WTC11 (cell line): ENCODE results near the gene SNRPD3. TPM values are rescaled to one million over a fixed set of nuclear protein-coding genes. Genes with fewer than 3 reads are reported as not detected.
"Not testable (repeated sequence)": the region's sequence is repeated elsewhere in the genome, so short reads cannot be mapped to it uniquely, and the experiment has no call there.

ENCODE experiments used
- ATAC-seq: fragments of 200-7000 bp; cut with Tn5 transposase; 2 replicates; pipeline ENCODE4 v1.10.0; 2021; ENCODE audit warnings: mild to moderate bottlenecking, moderate library complexity
- CTCF ChIA-PET: fragments of 300-600 bp; sonication (Branson Sonifier 250); formaldehyde crosslinking; loops from one replicate; lab custom pipeline; 2021; ENCODE audit warnings: antibody characterized with exemption; lab: Charles Lee
- POLR2A ChIA-PET: fragments of 350-600 bp; sonication (Branson Sonifier 250); formaldehyde crosslinking; loops from one replicate; lab custom pipeline; 2021; ENCODE audit warnings: antibody characterized with exemption; lab: Charles Lee
- DNase-seq: peaks from one replicate; pipeline ENCODE4 v3.0.0; 2021; ENCODE audit warnings: low spot score
- H3K27ac Mint-ChIP-seq: 2 replicates; pipeline ENCODE4 v1.8.0; 2021; ENCODE audit warnings: mixed read lengths
- H3K27me3 Mint-ChIP-seq: 2 replicates; pipeline ENCODE4 v1.8.0; 2021; ENCODE audit warnings: low read depth, mild to moderate bottlenecking, moderate library complexity, mixed read lengths
- H3K36me3 Mint-ChIP-seq: 2 replicates; pipeline ENCODE4 v1.8.0; 2021; ENCODE audit warnings: mixed read lengths
- H3K4me1 Mint-ChIP-seq: 2 replicates; pipeline ENCODE4 v1.8.0; 2022; ENCODE audit warnings: mixed read lengths
- H3K4me3 Mint-ChIP-seq: 2 replicates; pipeline ENCODE4 v1.8.0; 2021; ENCODE audit warnings: mild to moderate bottlenecking, moderate library complexity, mixed read lengths
- H3K9me3 Mint-ChIP-seq: 2 replicates; pipeline ENCODE4 v1.8.0; 2021; ENCODE audit warnings: mixed read lengths
- ATF1 ChIP-seq: sonication (generic); formaldehyde crosslinking; IDR thresholded peaks from 2 replicates; pipeline ENCODE4 v1.8.1; 2023; ENCODE audit warnings: mild to moderate bottlenecking, moderate library complexity, missing genetic modification reagents
- CDX4 ChIP-seq: fragments of 250-450 bp; sonication (Bioruptor Pico); IDR thresholded peaks from 2 replicates; pipeline ENCODE4 v1.9.0; 2021; ENCODE audit warnings: moderate library complexity, mild to moderate bottlenecking, inconsistent platforms, borderline replicate concordance
- FOXP1 ChIP-seq: sonication (generic); formaldehyde crosslinking; IDR thresholded peaks from 2 replicates; pipeline ENCODE4 v1.8.0; 2022; ENCODE audit warnings: missing genetic modification reagents, mild to moderate bottlenecking, moderate library complexity, borderline replicate concordance
- GRHL2 ChIP-seq: fragments of 250-450 bp; sonication (Bioruptor Pico); IDR thresholded peaks from 2 replicates; pipeline ENCODE4 v1.8.0; 2022; ENCODE audit warnings: mild to moderate bottlenecking, moderate library complexity; ENCODE audit not compliant: insufficient replicate concordance, severe bottlenecking
- JUN ChIP-seq: sonication (generic); formaldehyde crosslinking; IDR thresholded peaks from 2 replicates; pipeline ENCODE4 v1.8.0; 2023; ENCODE audit warnings: mild to moderate bottlenecking, missing genetic modification reagents
- MYBL2 ChIP-seq: sonication (generic); formaldehyde crosslinking; IDR thresholded peaks from 2 replicates; pipeline ENCODE4 v1.8.1; 2023; ENCODE audit warnings: mild to moderate bottlenecking, moderate library complexity, missing genetic modification reagents
- NFATC4 ChIP-seq: fragments of 250-450 bp; sonication (Bioruptor Pico); IDR thresholded peaks from 2 replicates; pipeline ENCODE4 v1.9.0; 2021; ENCODE audit warnings: mild to moderate bottlenecking
- SMAD3 ChIP-seq: sonication (generic); formaldehyde crosslinking; IDR thresholded peaks from 2 replicates; pipeline ENCODE4 v1.8.0; 2022; ENCODE audit warnings: missing genetic modification reagents, mild to moderate bottlenecking, borderline replicate concordance
- ZNF138 ChIP-seq: sonication (generic); formaldehyde crosslinking; conservative IDR thresholded peaks from 2 replicates; pipeline ENCODE4 v1.8.1; 2022; ENCODE audit warnings: mild to moderate bottlenecking, moderate library complexity, missing genetic modification reagents
- ZNF317 ChIP-seq: sonication (generic); formaldehyde crosslinking; IDR thresholded peaks from 2 replicates; pipeline ENCODE4 v1.8.1; 2023; ENCODE audit warnings: low read depth, mild to moderate bottlenecking, moderate library complexity, missing genetic modification reagents, borderline replicate concordance
- ZNF512 ChIP-seq: sonication (generic); formaldehyde crosslinking; IDR thresholded peaks from 2 replicates; pipeline ENCODE4 v1.8.1; 2022; ENCODE audit warnings: missing genetic modification reagents, borderline replicate concordance
- ZNF532 ChIP-seq: fragments of 250-450 bp; sonication (Bioruptor Pico); IDR thresholded peaks from 2 replicates; pipeline ENCODE4 v1.9.0; 2021; ENCODE audit warnings: mild to moderate bottlenecking, borderline replicate concordance
- total RNA-seq: library from RNA; stranded (reverse); gene quantifications from 3 replicates; pipeline ENCODE4 v1.2.3, GENCODE V29; 2021
- TF ChIP-seq, protein P1 (sequence below): sonication (generic); formaldehyde crosslinking; IDR thresholded peaks from 2 replicates; pipeline ENCODE4 v1.8.0; 2022; ENCODE audit warnings: mild to moderate bottlenecking, missing genetic modification reagents
- TF ChIP-seq, protein P2 (sequence below): sonication (generic); formaldehyde crosslinking; IDR thresholded peaks from 2 replicates; pipeline ENCODE4 v1.8.1; 2023; ENCODE audit warnings: mild to moderate bottlenecking, missing genetic modification reagents, moderate library complexity

The SNRPD3 gene
- total RNA-seq, 1 experiment from 2014 or later = 198 TPM

DNA sequence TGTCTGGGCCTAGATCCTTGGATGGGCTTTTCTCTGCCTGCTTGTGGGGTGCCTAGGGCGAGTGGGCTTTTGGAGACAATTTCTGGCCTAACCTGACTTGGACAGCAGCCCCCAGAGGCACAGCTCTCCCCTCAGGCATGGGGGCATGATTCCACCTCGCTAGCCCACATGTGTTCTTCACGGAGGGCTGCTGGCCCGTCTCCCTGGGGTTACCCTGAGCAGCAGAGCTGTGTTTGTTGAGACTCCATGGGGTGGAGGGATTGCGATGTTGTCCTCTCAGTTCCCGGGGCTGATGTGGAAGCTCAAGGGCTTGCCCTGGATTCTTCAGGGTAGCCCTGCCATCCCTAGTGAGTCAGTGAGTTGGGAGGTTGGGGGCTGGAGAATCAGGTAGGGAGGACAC is 39.4 kb downstream of the SNRPD3 start (continued):
- TF ChIP-seq ZNF532 (CRISPR knock-in tag) = no peak
- TF ChIP-seq, protein P1, sequence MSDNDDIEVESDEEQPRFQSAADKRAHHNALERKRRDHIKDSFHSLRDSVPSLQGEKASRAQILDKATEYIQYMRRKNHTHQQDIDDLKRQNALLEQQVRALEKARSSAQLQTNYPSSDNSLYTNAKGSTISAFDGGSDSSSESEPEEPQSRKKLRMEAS (CRISPR knock-in tag) = no peak
- TF ChIP-seq, all 79 proteins: peak for 0

DNA sequence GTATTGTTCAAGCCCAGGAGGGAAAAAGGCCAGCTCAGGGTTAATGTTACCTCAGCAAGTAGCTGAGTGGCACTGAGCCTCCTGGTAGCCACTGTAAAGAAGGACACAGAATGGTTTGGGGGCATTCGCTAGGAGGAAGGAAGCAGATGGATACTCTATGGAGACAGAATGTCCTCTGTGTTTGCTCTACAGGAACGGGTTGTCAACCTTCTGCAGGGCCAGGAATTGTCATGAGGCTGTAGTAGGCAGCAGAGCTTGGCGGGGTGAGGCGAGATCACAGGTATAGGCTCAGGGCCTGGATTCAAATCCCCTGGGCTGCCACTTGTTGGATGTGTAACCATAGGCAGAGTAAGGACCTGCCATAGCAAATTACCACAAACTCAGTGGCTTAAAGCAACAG is 40.1 kb downstream of the SNRPD3 start:
- no peaks in the 10 kb centered on the region for H3K9me3 Mint-ChIP-seq
- H3K27ac Mint-ChIP-seq = no peak overlapping the region
- DNase-seq = no peak
- CTCF ChIA-PET = interaction anchor here (1.4 kb wide), 1 partner anchor 174 kb away, joined by 4 read pairs; no protein-coding TSS in a partner anchor
- no peaks in the 10 kb centered on the region for H3K27me3 Mint-ChIP-seq
- no peak overlapping the region for H3K4me3 Mint-ChIP-seq
- H3K36me3 Mint-ChIP-seq = no peaks in the 10 kb centered on the region
- TF ChIP-seq, protein P2, sequence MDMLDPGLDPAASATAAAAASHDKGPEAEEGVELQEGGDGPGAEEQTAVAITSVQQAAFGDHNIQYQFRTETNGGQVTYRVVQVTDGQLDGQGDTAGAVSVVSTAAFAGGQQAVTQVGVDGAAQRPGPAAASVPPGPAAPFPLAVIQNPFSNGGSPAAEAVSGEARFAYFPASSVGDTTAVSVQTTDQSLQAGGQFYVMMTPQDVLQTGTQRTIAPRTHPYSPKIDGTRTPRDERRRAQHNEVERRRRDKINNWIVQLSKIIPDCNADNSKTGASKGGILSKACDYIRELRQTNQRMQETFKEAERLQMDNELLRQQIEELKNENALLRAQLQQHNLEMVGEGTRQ (CRISPR knock-in tag) = no peak
- TF ChIP-seq ZNF512 (CRISPR knock-in tag) (no peak), SMAD3 (CRISPR knock-in tag) (no peak), CDX4 (CRISPR knock-in tag) (no peak), ZNF317 (CRISPR knock-in tag) (no peak), ATF1 (CRISPR knock-in tag) (no peak), NFATC4 (CRISPR knock-in tag) (no peak), MYBL2 (CRISPR knock-in tag) (no peak), FOXP1 (CRISPR knock-in tag) (no peak), JUN (no peak), GRHL2 (CRISPR knock-in tag) (no peak), ZNF138 (no peak)
- TF ChIP-seq, all 79 proteins: peak for 0
- peaks cover 22% of the 10 kb centered on the region for H3K4me1 Mint-ChIP-seq
- ATAC-seq = no peak
- POLR2A ChIA-PET = no interaction called here

DNA sequence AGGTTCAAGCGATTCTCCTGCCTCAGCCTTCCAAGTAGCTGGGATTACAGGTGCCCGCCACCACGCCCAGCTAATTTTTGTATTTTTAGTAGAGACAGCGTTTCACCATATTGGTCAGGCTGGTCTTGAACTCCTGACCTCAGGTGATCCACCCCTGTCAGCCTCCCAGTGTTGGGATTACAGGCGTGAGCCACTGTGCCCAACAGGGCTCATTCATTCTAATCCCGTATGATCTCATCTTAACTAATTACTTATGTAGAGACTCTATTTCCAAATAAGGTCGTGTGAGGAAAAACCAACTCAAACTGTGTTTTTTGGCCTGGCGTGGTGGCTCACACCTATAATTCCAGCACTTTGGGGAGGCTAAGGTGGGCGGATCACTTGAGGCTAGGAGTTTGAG is 41.3 kb downstream of the SNRPD3 start:
- H3K9me3 Mint-ChIP-seq, POLR2A ChIA-PET, ATAC-seq, H3K4me3 Mint-ChIP-seq, H3K36me3 Mint-ChIP-seq, DNase-seq, H3K27me3 Mint-ChIP-seq, CTCF ChIA-PET, H3K27ac Mint-ChIP-seq: not testable (repeated sequence)
- H3K4me1 Mint-ChIP-seq = peaks cover 21% of the 10 kb centered on the region
